Activated naive CD4-positive, alpha-beta T cell treated with anti-CD3 and anti-CD28 coated beads, Interleukin-2, amount 50 U/mL, for 16 hours (primary cell): ENCODE results near the gene MESD.

ENCODE experiments used
- DNase-seq: peaks from one replicate; pipeline ENCODE4 v3.0.0-alpha.2; 2020

Gene MESD

GRCh38 chr15:80989518-80990478 lies at the start of gene MESD:
Gene MESD (minus strand): TSS chr15:80989819. CDS start chr15:80989791, 28 bp downstream.
- peak; percentile 97 for DNase-seq

GRCh38 chr15:81038975-81039607 lies 49.5 kb upstream of the MESD start:
- no peak for DNase-seq

GRCh38 chr15:81037952-81038743 lies 48.5 kb upstream of the MESD start:
- DNase-seq, result no peak

DNA sequence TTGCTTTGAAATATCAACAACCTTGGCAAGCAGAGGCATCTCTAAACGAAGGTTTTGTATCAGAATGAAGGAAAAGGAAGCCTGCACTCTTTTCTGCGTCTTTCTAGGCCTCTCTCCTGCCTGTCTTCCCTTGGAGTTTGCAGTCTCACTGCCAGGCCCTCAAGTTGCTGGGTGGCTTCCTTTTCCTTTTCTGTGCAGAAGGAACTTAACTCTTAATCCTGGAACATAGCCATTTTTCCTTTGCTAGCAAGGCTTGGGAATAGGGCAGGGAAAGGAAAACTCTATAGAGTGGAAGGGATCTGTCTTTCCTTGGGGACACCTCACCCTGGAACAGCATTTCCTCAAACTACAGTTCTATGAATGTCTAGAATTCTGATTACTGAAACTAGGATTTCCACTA lies 43.9 kb upstream of the MESD start:
- no peak for DNase-seq

- DNase-seq, result no peak
Observed at GRCh38 chr15:81032818-81033217, 43.2 kb upstream of the MESD start.

GRCh38 chr15:81032355-81032754 lies 42.7 kb upstream of the MESD start:
- DNase-seq, result no peak

DNA sequence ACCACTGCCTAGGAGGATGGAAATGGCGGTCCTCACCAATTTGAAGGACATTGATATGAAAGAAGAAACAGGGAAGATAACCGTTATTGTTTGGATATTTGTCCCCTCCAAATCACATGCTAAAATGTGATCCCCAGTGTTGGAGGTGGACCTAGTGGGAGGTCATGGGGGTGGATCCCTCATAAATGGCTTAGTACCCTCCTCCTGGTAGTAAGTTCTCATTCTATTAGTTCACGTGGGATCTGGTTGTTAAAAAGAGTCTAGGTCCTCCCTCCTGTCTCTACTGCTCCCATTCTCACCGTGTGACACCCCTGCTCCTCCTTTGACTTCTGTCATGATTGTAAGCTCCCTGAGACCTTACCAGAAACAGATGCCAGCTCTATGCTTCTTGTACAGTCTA lies 41.6 kb upstream of the MESD start:
- DNase-seq, result no peak

GRCh38 chr15:81030301-81030750 lies 40.7 kb upstream of the MESD start:
- no peak for DNase-seq

GRCh38 chr15:81029414-81030300 lies 40.0 kb upstream of the MESD start:
- DNase-seq, result no peak

DNA sequence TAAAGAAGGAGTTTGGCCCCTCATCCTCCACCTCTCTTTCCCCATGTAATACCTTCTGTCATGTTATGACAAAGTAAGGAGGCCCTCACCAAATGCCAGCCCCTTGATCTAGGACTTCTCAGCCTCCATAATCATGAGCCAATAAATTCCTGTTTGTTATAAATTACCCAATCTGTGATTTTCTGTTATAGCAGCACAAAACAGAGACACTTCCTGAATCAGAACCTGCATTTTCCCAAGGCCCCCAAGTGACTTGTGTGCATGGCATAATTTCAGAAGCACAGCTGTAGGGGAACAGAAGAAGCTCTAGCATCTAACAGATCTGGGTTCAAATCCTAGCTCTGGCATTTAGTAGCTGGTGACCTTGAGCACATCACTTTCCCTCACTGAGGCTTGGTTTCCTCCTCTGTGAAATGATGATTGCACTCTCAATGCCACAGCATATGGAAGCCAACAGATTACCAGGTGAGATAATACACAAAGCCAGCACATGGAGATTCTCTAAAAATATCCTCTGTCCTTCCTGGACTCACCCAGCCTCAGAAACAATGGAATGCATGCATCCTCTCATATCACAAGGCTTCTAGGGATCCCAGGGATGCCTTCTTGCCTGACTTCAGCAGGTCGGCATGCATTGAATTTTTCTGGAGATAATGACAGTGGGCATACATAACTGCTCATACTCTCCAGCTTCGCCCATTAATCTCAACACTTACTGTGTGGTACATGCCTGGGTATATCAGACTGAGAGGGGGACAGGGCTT lies 37.4 kb upstream of the MESD start:
- DNase-seq, result no peak

- no peak for DNase-seq
Observed at GRCh38 chr15:81025721-81026370, 36.2 kb upstream of the MESD start.

- no peak for DNase-seq
Observed at GRCh38 chr15:81024936-81025335, 35.3 kb upstream of the MESD start.

DNA sequence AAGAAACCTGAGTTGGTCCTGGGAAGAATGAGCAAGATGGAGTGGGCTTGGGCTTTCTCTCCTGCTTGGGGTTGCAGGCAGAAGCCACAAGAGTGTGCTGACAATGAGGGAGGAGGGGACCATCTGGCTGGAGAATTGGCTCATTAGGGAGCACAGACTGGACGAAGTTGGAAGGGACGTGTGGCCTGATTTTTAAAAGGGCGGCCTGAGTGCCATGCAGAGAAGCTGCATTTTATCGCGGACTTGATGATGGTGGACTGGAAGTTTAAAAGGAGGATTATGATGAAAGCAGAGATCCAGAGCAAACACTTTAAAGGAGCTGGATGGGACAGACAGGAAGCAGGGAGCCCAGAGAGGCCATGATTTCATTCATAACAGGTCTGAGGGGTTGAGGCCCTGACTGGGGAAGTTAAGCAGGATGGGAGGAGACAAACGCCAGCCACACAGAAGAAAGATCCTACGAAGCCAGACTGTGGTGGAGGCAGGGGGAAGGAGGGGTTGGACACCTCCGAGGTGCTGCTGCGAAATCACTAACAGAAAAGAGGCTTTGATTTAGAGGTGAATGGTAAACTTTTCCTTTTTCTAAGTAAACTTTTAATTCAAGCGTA lies 34.8 kb upstream of the MESD start:
- DNase-seq, result no peak

DNA sequence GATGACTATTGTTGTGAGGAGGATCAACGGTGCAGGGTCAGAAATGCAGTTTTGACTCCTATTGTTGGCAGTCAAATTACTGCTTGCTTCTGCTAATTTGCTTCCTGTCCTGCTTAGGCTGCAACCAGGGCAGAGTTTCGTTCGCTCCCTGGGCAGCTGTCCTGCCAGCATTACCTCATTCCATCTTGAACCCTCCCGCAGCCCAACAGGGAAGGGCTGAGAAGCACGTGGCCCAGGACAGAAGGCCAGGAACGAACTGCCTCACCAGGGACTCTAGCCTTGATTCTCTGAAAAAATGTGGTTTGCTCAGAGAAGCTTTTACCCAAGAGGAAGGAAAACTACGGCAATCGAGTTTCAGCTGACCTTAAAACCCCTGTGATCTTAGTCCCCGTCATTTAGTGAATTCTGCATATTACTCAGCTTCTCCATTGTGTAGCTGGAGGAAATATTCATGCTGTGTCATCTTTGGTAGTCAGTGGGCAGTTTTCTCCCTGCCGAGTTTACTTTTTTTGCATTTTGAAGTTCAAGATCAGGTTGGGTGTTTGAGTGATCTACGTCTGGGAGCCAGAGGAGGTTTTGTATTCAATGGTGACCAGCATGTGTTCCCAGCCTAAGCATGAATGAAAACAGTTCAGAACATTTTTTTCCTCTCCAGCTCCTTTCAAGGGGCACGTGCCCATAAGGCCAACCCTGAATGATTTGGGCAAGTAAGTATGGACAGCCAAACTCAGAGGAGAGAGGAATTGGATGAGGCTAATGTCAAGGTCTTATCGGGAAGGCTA lies 34.1 kb upstream of the MESD start:
- DNase-seq, result no peak

- no peak for DNase-seq
Observed at GRCh38 chr15:81021321-81021720, 31.7 kb upstream of the MESD start.

- no peak for DNase-seq
Observed at GRCh38 chr15:81018197-81018596, 28.6 kb upstream of the MESD start.

GRCh38 chr15:81016489-81017068 lies 27.0 kb upstream of the MESD start:
- DNase-seq, result no peak

DNA sequence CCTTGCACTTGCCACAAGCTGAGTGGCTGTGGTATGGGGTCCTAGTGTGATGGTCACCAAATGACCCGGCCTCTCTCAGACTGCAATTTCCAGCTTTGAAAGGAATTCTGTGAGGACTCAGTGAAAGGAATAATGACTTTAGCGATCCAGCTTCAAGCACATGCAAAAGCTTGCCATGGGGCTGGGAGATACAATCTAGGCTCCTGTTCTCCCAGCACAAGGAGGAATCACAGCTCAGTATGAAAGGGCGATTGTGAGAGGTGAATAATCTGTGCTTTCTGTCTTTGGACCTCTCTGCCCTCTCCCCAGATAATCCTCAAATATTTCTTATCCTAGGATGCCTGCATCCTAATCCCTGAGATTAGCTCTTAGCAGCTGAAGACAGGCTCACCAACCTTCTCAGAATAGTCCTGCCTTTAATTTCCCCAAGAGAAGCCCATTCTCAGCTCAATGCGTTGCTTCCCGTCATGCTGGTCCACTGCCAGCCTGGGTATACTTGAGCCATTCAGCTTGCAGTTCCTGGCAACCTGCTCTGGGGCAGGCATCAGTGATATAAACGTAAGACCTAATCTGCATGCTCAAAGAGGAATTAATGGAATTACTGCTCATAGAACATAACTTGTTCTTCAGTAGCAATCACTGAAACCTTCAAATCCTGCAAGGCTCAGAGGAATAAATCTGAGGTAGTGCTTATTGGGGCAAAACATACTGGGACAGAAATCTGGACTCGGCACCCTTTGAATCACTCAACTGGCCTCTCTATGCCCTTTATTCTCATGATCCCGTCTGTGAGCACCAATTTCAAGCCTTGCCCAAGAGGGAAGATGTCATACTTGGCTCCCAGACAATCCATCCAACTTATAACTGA lies 26.2 kb upstream of the MESD start:
- DNase-seq, result no peak
